B cell (primary cell): ENCODE data around the gene PKP1. TPM values are rescaled to one million over a fixed set of nuclear protein-coding genes. Genes with fewer than 3 reads are reported as not detected.

ENCODE experiments used
- ATAC-seq: fragments of 200-7000 bp; cut with Tn5 transposase; one replicate; pipeline ENCODE4 v1.10.0; 2021; ENCODE audit warnings: low read depth, mild to moderate bottlenecking, moderate number of reproducible peaks, moderate library complexity
- CTCF ChIA-PET: fragments of 350-600 bp; sonication (Branson Sonifier 250); formaldehyde crosslinking; loops from one replicate; lab custom pipeline; 2021; ENCODE audit warnings: antibody characterized with exemption, inconsistent platforms; lab: Charles Lee
- POLR2A ChIA-PET: fragments of 350-600 bp; sonication (Branson Sonifier 250); formaldehyde crosslinking; loops from one replicate; lab custom pipeline; 2021; ENCODE audit warnings: antibody characterized with exemption; lab: Charles Lee
- DNase-seq: peaks from one replicate; pipeline ENCODE4 v3.0.0; 2013
- H2AFZ ChIP-seq: 2 replicates; pipeline ENCODE4 v1.6.1; 2012; ENCODE audit warnings: mild to moderate bottlenecking, low read depth, low read length; ENCODE audit not compliant: insufficient read depth, poor library complexity, severe bottlenecking
- H3K27ac ChIP-seq, 2 donors: 1 replicate in 1 of 2; 2 replicates in 1 of 2; pipeline ENCODE4 v1.5.1; 2012 to 2013; ENCODE audit warnings: low read length in 2 of 2, mild to moderate bottlenecking in 2 of 2, moderate library complexity in 1 of 2
- H3K27me3 ChIP-seq, 4 experiments: fragments of 200-600 bp in 1 of 4; sonication (generic) in 1 of 4; replicated peaks in 1 of 4; 1 replicate in 2 of 4; 2 replicates in 2 of 4; pipeline versions ENCODE4 v1.6.1 to v1.7.0; 2013 to 2016; ENCODE audit warnings: low read length in 3 of 4, mild to moderate bottlenecking in 2 of 4, mixed read lengths in 1 of 4, moderate library complexity in 1 of 4; ENCODE audit not compliant: insufficient read depth in 4 of 4, control insufficient read depth in 3 of 4; ENCODE audit errors: control extremely low read depth in 1 of 4
- H3K36me3 ChIP-seq, 2 experiments: replicated peaks in 1 of 2; 1 replicate in 1 of 2; 2 replicates in 1 of 2; pipeline versions ENCODE4 v1.6.1 to v1.7.1; 2013; ENCODE audit warnings: low read length in 1 of 2; ENCODE audit not compliant: insufficient read depth in 2 of 2, control insufficient read depth in 1 of 2; ENCODE audit errors: control extremely low read depth in 1 of 2, extremely low read depth in 1 of 2
- H3K4me1 ChIP-seq, 2 donors: fragments of 200-600 bp in 1 of 2; sonication (generic) in 1 of 2; 1 replicate in 1 of 2; 2 replicates in 1 of 2; pipeline versions ENCODE4 v1.5.1 to v1.6.1; 2013 to 2017; ENCODE audit warnings: low read length in 2 of 2; ENCODE audit not compliant: control insufficient read depth in 2 of 2, insufficient read depth in 2 of 2
- H3K4me2 ChIP-seq: replicated peaks from 2 replicates; pipeline ENCODE3; 2012; ENCODE audit warnings: mild to moderate bottlenecking, low read depth, low read length; ENCODE audit not compliant: poor library complexity, severe bottlenecking
- H3K4me3 ChIP-seq, 5 experiments: fragments of 200-600 bp in 1 of 5; sonication (generic) in 1 of 5; 1 replicate in 3 of 5; 2 replicates in 2 of 5; pipeline versions ENCODE4 v1.5.1 to v1.7.0; 2011 to 2016; ENCODE audit warnings: low read length in 4 of 5, mild to moderate bottlenecking in 4 of 5, low read depth in 2 of 5, control low read depth in 1 of 5, moderate library complexity in 1 of 5; ENCODE audit not compliant: insufficient read depth in 1 of 5; ENCODE audit errors: control extremely low read depth in 1 of 5, extremely low read depth in 1 of 5
- H3K79me2 ChIP-seq: fragments of 200-600 bp; sonication (generic); one replicate; pipeline ENCODE4 v1.6.0; 2016; ENCODE audit warnings: low read length; ENCODE audit not compliant: control insufficient read depth, insufficient read depth
- H3K9ac ChIP-seq: fragments of 200-600 bp; sonication (generic); 2 replicates; pipeline ENCODE4 v1.6.1; 2017; ENCODE audit warnings: mild to moderate bottlenecking, low read length, moderate library complexity
- H3K9me3 ChIP-seq, 3 donors: one replicate each; pipeline versions ENCODE4 v1.6.1 to v1.7.1; 2013; ENCODE audit warnings: low read length in 2 of 3; ENCODE audit not compliant: control insufficient read depth in 2 of 3, insufficient read depth in 1 of 3; ENCODE audit errors: control extremely low read depth in 1 of 3
- H4K20me1 ChIP-seq: 2 replicates; pipeline ENCODE4 v1.6.0; 2012; ENCODE audit warnings: mild to moderate bottlenecking, low read length; ENCODE audit not compliant: insufficient read depth, control insufficient read depth, poor library complexity, severe bottlenecking
- H3K27ac Mint-ChIP-seq: one replicate; pipeline ENCODE4 v1.8.0; 2021; ENCODE audit warnings: mixed read lengths
- H3K27me3 Mint-ChIP-seq: one replicate; pipeline ENCODE4 v1.8.0; 2021; ENCODE audit warnings: mixed read lengths
- H3K4me1 Mint-ChIP-seq: one replicate; pipeline ENCODE4 v1.8.0; 2021; ENCODE audit warnings: mixed read lengths
- H3K4me3 Mint-ChIP-seq: one replicate; pipeline ENCODE4 v1.8.0; 2021; ENCODE audit warnings: mixed read lengths
- H3K9me3 Mint-ChIP-seq: one replicate; pipeline ENCODE4 v1.8.0; 2022; ENCODE audit warnings: mixed read lengths; ENCODE audit not compliant: insufficient read depth
- CTCF ChIP-seq: fragments of 200-600 bp; IDR thresholded peaks from one replicate; pipeline ENCODE4 v1.8.0; 2022; ENCODE audit warnings: antibody characterized with exemption, mild to moderate bottlenecking
- EZH2 ChIP-seq: IDR thresholded peaks from 2 replicates; pipeline ENCODE4 v1.6.1; 2012; ENCODE audit warnings: borderline replicate concordance, low read depth, mild to moderate bottlenecking, moderate library complexity, low read length; ENCODE audit not compliant: insufficient read depth, poor library complexity, severe bottlenecking
- WGBS: methylation state at CpG from one replicate; pipeline ENCODE4 v1.1.5; 2013; ENCODE audit warnings: missing lambda C conversion rate; ENCODE audit not compliant: insufficient coverage; 5-methylcytosine and 5-hydroxymethylcytosine counted together
- intact Hi-C: fragments of 100-400 bp; cut with micrococcal nuclease; formaldehyde crosslinking; loops from one replicate; pipeline ENCODE4 v1.10.0; 2022
- polyA plus RNA-seq: library from polyadenylated mRNA; depleted of rRNA; stranded (reverse); fragments of >200 nt; gene quantifications from 2 replicates; pipeline ENCODE4 v1.2.3, GENCODE V29; 2012
- total RNA-seq, 2 donors: library from RNA; stranded (reverse); fragments of 120-200 nt in 1 of 2; gene quantifications; 1 replicate in 1 of 2; 2 replicates in 1 of 2; pipeline versions ENCODE4 v1.2.3 to v1.2.4, GENCODE V29; 2013 to 2022

PKP1 gene
- total and polyA plus RNA-seq, 2 donors (not counting 1 experiment from before 2014, with no cell fraction given): not detected

GRCh38 chr1:201250326-201251011 is 32.8 kb upstream of the PKP1 start:
- ChIA-PET CTCF (no interaction called here), POLR2A (no interaction called here)
- Mint-ChIP-seq H3K4me1 (no peaks in the 10 kb centered on the region), H3K27me3 (peaks cover 16% of the 10 kb centered on the region), H3K4me3 (no peak overlapping the region), H3K27ac (no peak overlapping the region), H3K9me3 (no peaks in the 10 kb centered on the region)
- Histone ChIP-seq H3K9me3 (no peaks in the 10 kb centered on the region), H3K27me3 (peaks cover 0 to 7% (median 0%) of the 10 kb centered on the region in 4 experiments), H4K20me1 (no peaks in the 10 kb centered on the region), H3K36me3 (no peaks in the 10 kb centered on the region), H3K27ac (no peak overlapping the region), H2AFZ (no peak overlapping the region), H3K4me1 (no peaks in the 10 kb centered on the region), H3K9ac (no peak overlapping the region), H3K79me2 (no peaks in the 10 kb centered on the region), H3K4me3 (no peak overlapping the region), H3K4me2 (no peak overlapping the region)
- intact Hi-C loops: no loop called here
- DNase-seq: no peak
- WGBS: 91% methylated on average over 10 of the region's 10 CpGs
- TF ChIP-seq CTCF (no peak), EZH2 (no peak)
- ATAC-seq: no peak

GRCh38 chr1:201251411-201251810 is 31.9 kb upstream of the PKP1 start:
- Mint-ChIP-seq H3K27me3 (peaks cover 13% of the 10 kb centered on the region), H3K9me3 (no peaks in the 10 kb centered on the region), H3K4me1 (no peaks in the 10 kb centered on the region), H3K27ac (no peak overlapping the region), H3K4me3 (no peak overlapping the region)
- WGBS: 69% methylated on average over 2 of the region's 2 CpGs
- Histone ChIP-seq H2AFZ (no peak overlapping the region), H3K9ac (no peak overlapping the region), H3K4me2 (no peak overlapping the region), H3K9me3 (no peaks in the 10 kb centered on the region), H3K36me3 (no peaks in the 10 kb centered on the region), H3K4me3 (no peak overlapping the region), H3K27ac (no peak overlapping the region), H3K27me3 (peaks cover 0 to 7% (median 0%) of the 10 kb centered on the region in 4 experiments), H3K79me2 (no peaks in the 10 kb centered on the region), H4K20me1 (no peaks in the 10 kb centered on the region), H3K4me1 (no peaks in the 10 kb centered on the region)
- ATAC-seq (no peak), DNase-seq (no peak)
- TF ChIP-seq EZH2 (no peak), CTCF (no peak)
- intact Hi-C loops: no loop called here
- CTCF ChIA-PET: no interaction called here
- POLR2A ChIA-PET: no interaction called here
